ENCODE results near the gene DDX28. TPM values are rescaled to one million over a fixed set of nuclear protein-coding genes. Genes with fewer than 3 reads are reported as not detected.

Gene DDX28, protein sequence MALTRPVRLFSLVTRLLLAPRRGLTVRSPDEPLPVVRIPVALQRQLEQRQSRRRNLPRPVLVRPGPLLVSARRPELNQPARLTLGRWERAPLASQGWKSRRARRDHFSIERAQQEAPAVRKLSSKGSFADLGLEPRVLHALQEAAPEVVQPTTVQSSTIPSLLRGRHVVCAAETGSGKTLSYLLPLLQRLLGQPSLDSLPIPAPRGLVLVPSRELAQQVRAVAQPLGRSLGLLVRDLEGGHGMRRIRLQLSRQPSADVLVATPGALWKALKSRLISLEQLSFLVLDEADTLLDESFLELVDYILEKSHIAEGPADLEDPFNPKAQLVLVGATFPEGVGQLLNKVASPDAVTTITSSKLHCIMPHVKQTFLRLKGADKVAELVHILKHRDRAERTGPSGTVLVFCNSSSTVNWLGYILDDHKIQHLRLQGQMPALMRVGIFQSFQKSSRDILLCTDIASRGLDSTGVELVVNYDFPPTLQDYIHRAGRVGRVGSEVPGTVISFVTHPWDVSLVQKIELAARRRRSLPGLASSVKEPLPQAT
- 10 to 100 TPM in 3 of 4 donors, 1 to 10 TPM in 1; 9.0 to 13.7 (median 10.9) TPM for polyA plus RNA-seq (ENCODE audit: insufficient read length in 4 of 4)

DNA sequence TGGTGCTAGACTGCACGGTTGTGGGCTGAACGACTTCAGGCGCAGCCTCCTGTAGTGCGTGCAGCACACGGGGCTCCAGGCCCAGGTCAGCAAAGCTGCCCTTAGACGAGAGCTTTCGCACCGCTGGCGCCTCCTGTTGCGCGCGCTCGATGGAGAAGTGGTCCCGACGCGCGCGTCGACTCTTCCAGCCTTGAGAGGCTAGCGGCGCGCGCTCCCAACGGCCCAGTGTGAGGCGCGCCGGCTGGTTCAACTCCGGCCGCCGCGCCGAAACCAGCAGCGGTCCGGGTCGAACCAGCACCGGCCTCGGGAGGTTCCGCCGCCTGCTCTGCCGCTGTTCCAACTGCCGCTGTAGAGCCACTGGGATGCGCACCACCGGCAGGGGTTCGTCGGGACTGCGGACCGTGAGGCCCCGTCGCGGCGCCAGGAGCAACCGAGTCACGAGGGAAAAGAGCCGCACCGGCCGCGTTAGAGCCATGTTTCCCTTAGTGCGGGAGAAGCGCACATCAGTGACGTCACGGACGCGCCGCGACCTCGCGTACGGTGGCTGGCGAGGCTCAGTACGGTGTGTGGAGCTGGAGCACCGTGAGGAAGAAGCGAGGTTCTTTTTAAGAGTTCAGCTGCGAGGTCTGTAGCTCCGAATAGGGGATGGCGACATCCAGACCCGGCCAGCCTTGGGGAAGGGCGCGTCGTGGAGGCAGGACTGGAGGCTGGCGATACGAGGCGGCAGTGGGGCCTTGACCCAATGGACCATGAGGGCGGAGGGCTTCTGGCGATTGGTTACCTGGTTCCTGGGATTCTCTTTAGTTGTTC lies at the start of gene DDX28, which contains the start of gene DUS2:
Gene DDX28, minus strand, starts transcription at position 505 of the 810 bp plus-strand sequence. Its CDS starts 30 bp downstream, at position 475.
Gene DUS2, plus strand, starts transcription at position 557 of the 810 bp plus-strand sequence. CDS start 14,740 bp downstream, outside the sequence.
- peak; percentile 80 to 92 (median 86) for DNase-seq (ENCODE audit: low read depth in 4 of 4, low spot score in 2 of 4)

DNA sequence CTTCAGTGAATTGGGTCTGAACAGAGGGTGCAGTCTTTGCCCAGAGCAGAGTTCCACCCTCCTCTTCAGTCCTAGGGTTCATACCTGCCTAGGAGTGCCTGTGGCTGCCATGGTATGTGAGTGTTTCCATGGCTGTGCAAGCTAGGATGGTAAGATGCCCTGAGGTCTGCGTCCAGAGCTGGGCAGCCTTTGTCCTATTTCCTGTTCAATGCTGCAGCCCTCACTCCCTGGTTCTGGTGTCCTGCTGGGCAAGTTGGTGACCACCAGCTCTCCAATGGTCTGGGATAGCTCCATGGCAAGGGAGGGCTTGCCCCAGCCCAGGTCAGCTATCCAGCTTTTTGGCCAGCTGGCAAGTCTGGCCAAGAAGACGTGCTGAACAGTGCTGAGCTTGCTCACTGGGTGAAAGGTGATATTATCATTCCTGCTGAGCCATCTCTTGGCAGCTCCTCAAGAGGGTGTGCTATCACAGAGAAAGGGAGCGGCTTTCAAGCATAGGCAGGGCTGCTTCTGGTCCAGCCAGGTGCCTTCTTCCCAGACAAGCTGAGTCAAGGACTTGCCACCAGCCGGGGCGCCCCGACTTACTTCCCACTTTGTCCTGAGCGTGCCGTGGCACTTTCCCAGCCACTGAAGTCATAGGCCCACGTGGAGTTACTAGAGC lies 49.1 kb upstream of the DDX28 start:
- no peak for DNase-seq (ENCODE audit: low read depth in 4 of 4, low spot score in 2 of 4)

- no peak for DNase-seq (ENCODE audit: low read depth in 4 of 4, low spot score in 2 of 4)
Observed at GRCh38 chr16:68071518-68071901, 48.5 kb upstream of the DDX28 start.

DNA sequence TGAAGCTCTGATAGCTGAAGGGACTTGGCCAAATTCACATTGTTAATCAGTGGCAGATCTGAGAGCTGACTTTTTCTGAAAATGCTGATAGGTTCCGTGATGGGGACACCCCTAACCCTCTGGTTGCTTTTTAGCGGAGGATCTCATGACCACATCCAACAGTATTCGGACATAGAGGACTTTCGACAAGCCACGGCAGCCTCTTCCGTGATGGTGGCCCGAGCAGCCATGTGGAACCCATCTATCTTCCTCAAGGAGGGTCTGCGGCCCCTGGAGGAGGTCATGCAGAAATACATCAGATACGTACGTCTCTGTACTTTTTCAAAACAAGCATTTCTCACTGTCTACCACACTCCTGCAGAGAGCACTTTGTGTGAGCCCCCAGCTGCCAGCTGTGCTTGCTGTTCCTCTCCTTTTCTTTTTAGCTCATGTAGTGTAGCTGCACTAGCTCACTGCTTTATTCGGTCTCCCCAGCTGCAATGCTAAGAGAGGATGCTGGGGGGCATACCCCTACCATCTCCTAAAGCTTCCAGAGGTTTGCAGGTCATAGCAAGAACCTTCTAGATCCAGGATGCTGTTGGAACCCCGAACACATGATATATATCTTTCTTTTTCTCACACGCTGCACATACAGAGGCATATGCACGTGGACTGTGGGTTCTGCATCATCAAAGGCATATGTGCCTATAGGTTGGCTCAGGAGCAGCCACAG lies 47.9 kb upstream of the DDX28 start:
- no peak for DNase-seq (ENCODE audit: low read depth in 4 of 4, low spot score in 2 of 4)

DNA sequence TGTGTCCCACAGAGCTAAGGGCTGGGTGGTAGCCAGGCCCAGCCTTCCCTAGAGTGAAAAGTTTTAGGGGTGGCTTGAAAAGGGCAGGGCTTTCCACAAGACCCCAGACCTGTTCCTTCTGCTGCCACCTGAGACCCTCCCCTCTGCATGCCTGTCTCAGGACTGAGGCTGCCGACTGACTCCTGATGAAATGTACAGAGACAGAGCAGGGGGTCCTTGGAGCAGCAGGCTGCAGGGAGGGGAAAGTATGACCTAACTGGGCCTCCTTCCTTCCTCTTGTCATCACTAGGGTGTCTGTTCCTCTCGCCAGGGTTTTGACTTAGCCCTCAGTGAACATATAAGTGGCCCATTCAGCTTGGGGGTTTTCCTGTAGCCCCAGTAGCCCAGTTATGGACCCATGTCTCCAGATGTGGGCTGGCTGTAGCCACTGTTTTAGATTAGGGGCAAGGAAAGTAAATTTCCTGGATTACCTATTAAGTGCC lies 47.3 kb upstream of the DDX28 start:
- no peak for DNase-seq (ENCODE audit: low read depth in 4 of 4, low spot score in 2 of 4)

- no peak for DNase-seq (ENCODE audit: low read depth in 4 of 4, low spot score in 2 of 4)
Observed at GRCh38 chr16:68069511-68070248, 46.6 kb upstream of the DDX28 start.

DNA sequence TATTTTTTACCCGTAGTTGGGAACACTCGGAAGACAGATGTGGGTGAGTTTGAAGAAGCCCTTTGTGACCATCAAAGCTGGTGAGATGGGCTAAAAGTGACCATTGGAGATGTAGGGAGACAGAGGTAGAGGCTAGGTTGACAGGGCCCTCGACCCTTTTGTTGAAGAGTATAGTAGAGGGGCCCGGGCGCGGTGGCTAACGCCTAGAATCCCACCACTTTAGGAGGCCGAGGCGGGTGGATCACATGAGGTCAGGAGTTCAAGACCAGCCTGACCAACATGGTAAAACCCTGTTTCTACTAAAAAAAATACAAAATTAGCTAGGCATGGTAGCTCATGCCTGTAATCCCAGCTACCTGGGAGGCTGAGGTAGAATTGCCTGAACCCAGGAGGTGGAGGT lies 45.9 kb upstream of the DDX28 start:
- DNase-seq (ENCODE audit: low read depth in 4 of 4, low spot score in 2 of 4), result no peak

DNA sequence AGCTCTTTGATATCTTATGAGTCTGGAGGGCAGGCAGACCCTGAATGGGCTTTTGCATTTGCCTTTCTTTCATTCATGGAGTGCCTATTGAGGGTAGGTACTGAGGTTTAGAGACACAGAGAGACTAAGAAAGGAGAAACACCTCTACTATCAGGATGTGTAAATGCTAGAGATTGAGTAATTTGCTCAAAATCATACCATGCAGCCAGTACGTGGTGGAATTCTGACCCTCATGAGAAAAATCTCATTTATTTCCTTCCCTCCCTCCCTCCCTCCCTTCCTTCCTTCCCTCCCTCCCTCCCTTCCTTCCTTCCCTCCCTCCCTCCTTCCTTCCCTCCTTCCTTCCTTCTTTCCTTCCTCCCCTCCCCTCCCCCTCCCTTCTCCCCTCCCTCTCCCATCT lies 43.7 kb upstream of the DDX28 start:
- no peak for DNase-seq (ENCODE audit: low read depth in 4 of 4, low spot score in 2 of 4)

DNA sequence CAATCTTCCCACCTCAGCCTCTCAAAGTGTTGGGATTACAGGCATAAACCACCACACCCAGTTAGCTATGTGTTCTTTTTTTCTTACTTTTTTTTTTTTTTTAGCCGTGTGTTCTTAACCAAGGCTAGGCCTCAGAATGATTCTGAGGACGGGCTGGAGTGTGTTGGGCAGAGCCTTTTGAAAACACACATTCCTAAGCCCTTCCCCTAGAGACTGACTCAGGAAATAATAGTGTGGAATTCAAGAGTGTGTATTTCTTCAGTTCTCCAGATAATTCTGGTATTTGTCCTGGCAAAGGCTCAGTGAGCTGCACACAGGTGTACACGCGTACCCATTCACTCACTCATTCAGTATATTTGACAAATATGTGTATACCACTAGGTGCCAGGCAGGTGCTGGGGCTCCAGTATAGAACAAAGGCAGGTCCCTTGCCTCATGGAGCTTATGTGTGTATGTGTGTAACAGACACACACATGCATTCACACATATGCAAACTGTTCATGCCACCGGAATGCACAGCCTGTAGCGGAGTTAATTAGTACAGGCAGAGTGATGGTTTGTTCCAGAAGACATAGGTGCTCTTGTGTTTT lies 42.8 kb upstream of the DDX28 start:
- DNase-seq (ENCODE audit: low read depth in 4 of 4, low spot score in 2 of 4), result no peak

- no peak for DNase-seq (ENCODE audit: low read depth in 4 of 4, low spot score in 2 of 4)
Observed at GRCh38 chr16:68064791-68065365, 41.8 kb upstream of the DDX28 start.

DNA sequence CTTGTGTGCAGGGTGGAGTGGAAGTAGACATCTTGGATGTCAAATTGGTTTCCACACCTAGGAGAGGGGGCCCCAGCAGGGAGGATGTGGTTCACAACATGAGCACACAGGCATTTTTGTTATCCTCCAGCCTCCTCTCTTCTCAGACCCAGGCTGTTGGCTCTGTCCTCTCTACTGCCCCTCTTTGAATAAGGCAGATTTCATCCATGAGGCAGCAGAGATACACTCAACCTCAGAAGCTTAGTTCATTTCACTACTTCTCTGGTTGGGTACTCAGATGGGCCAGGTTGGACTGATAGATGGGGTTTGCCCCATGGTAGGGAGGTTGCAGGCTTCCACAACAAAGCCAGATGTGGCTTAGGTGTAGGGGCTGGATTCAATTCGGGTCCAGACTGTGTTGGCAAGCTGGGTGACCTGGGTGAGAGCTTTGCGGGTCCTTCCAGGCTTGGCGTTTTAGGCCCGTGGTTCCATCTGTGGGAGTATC lies 39.9 kb upstream of the DDX28 start:
- DNase-seq (ENCODE audit: low read depth in 4 of 4, low spot score in 2 of 4), result no peak

DNA sequence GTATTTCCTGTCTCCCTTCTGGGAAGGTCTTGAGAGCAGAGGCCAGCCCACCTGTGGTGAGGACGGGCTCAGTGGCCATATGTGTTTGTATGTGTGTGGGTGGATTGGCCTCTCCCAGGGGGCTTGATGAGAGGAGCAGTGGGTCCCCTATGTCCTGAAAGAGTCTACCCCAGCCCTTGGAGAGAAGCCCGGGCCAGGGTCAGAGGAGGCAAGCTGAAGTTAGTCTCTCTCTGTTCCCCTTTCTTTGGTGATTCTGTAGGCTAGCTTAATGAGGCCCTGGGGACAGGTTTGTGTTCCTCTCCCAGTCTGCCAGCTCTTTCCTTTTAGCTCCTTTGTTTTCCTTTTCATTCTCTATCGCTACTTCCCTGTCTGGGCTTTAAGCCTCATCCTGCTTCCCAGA lies 38.4 kb upstream of the DDX28 start:
- DNase-seq (ENCODE audit: low read depth in 4 of 4, low spot score in 2 of 4), result no peak

DNA sequence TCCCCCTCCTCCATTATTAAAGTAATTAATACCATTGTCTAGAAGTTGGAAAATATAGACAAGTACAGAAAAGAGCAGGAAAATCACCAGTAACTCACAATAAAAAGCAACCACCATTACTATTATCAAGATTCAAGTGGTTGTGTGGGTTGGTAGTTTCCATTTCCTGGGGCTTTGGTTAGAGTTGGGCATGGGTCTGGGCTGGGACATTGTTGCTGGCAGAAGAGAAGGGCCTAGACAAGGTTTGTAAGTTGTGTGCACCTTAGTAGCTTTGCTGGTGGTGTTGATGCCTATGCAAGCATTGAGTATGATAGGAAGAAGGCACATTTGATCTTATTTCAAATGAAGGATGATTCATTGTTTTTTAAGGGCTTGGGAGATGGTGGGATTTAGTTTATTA lies 36.8 kb upstream of the DDX28 start:
- no peak for DNase-seq (ENCODE audit: low read depth in 4 of 4, low spot score in 2 of 4)

GRCh38 chr16:68055395-68055794 lies 32.4 kb upstream of the DDX28 start:
- DNase-seq (ENCODE audit: low read depth in 4 of 4, low spot score in 2 of 4), result no peak

- DNase-seq (ENCODE audit: low read depth in 4 of 4, low spot score in 2 of 4), result no peak
Observed at GRCh38 chr16:68049449-68049848, 26.4 kb upstream of the DDX28 start.

- DNase-seq (ENCODE audit: low read depth in 4 of 4, low spot score in 2 of 4), result no peak
Observed at GRCh38 chr16:68047987-68048386, 25.0 kb upstream of the DDX28 start.

DNA sequence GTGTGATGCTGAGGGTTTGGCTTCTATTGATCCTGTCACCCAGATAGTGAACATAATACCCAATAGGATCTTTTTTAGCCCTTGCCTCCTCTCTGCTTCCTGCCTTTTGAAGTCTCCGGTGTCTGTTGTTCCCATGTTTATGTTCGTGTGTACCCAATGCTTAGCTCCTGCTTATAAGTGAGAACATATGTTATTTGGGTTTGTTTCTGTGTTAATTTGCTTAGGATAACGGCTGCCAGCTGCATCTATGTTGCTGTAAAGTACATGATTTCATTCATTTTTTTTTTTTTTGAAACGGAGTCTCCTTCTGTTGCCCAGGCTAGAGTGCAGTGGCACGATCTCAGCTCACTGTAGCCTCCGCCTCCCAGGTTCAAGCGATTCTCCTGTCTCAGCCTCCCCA lies 23.1 kb upstream of the DDX28 start:
- no peak for DNase-seq (ENCODE audit: low read depth in 4 of 4, low spot score in 2 of 4)

DNA sequence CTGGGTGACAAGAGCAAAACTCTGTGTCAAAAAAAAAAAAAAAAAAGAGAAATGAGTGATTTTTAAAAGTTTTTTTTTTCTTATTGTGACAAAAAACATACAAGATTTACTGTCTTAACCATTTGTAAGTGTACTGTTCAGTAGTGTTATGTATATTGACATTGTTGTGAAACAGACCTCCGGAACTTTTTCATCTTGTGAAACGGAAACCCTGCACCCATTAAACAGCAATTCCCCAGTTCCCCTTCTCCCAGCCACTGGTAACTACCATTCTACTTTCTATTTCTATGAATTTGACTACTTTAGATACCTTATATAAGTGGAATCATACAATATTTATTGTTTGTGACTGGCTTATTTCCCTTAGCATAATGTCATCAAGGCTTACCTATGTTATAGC lies 18.8 kb upstream of the DDX28 start:
- no peak for DNase-seq (ENCODE audit: low read depth in 4 of 4, low spot score in 2 of 4)
